ELR (cell line): ENCODE results near the gene AK9.
A peak's percentile ranks its signal among the peaks of the same experiment; 100 is the strongest.
"Not testable (repeated sequence)": the region's sequence is repeated elsewhere in the genome, so short reads cannot be mapped to it uniquely, and the experiment has no call there.

Experiments
- DNase-seq: peaks from one replicate; pipeline ENCODE4 v3.0.0-alpha.2; 2015; ENCODE audit warnings: low read depth

Gene AK9

DNA sequence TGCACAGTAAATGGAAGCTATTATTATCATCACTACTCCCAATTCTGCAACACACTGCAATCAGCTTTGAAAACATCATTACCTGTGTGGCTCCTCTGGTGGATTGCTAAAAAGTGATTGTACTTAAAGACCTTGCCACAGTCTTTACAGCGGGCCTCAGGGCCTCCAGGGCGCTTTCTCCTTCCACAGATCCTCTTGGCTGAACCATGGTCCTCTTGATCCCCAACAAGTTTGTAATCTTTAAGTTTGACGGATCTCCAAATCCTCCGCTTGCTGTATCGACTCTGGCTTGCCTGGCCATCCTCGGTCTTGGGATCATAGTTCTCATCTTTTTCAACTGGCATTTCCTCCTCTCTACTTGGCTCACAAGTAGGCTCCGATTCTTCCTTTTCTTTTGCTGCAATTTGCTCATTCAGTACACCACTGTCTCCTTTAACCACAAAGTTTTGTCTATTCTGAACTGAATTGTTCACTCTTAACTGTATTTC is 210.0 kb downstream of the AK9 start:
- DNase-seq: no peak

DNA sequence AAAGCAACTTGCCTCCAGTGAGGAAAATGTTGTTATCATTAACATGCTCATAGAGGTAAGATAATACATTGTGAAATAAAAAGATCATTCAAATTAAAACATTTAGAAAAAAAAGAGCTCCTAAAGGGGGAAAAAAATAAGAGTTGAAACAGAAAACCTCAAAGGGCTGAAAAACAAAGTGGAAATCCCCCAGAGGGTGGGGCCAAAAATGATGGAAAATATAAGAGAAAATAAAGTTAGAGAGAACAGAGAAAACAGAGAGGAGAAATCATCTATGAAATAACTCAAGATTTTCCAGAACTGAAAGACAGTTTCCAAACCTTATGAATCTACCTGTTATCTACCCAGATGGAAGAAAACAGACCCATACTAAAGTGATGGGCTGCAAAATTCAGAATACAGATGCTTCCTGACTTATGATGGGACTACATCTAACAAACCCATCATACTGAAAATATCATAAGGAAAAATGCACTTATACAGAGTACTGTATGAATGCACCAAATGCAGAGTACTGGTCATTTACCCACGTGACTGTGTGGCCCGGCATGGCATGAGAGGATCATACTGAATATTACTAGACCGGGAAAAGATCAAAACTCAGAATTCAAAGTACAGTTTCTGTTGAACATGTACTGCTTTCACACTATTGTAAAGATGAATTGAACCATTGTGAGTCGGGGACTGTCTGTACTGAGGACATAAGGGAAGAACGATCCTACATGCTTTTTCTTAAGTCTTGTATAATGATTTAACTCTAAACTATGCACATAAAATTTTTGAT is 212.0 kb downstream of the AK9 start:
- no peak for DNase-seq

DNA sequence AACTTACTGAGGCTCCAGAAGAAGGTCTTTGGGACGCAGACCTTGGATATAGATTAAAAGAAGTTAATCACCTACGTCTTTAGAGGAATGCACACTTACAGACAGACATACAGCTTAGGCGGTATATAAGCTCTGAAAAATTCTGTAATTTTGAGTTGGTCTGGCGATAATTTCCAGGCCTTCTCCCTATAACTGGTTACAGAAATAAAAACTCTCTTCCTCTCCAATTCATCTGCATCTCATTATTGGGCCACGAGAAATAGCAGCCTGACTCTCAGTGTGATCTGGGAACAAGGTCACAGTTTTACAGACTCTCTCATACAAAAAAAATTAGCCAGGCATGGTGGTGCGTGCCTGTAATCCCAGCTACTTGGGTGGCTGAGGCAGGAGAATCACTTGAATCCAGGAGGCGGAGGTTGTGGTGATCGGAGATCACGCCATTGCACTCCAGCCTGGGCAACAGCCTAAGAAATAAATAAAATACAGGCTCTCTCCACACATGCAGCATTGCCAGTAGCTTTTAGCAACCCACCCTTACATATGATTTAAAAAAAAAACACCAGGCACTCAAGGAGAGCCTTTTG is 212.7 kb downstream of the AK9 start:
- no peak for DNase-seq

DNA sequence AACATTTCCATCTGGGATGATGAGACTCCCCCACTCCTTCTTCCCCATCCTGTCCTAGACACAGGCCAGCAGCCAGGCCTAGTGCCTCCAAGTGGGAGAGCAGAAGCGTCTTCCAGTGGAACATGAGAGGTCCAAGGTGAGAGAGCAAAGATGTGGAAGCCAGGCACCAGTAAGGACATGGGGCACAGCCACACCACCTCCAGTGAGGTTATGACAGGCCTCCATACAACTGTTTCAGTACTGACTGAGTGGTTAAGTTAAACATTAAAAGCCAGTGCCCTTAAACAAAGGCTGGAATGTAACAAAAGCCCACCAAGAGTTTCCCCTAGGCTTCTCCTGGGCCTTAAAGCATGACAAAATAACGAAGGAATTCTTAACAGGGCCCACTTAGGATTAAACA is 213.3 kb downstream of the AK9 start:
- DNase-seq: no peak

GRCh38 chr6:109477184-109477583 is 213.8 kb downstream of the AK9 start:
- DNase-seq: no peak

DNA sequence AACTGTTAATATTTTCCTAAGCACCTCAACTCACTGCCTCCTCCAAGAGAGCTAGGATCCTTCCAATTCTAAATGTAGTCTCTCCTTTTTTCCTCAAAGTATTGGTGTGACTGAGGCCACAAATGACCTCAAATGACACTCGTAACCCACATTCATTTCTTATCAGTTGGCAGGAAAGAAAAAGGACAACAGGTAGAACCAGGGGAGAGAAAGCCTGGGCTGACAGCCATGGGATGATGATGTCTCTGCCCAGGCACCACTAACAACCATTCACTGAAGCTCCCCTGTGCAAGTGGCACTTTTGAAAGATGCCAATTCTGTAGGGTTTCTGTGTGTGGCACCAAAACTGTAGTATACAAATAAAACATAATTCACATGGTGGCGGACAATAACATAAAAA is 215.4 kb downstream of the AK9 start:
- no peak for DNase-seq

DNA sequence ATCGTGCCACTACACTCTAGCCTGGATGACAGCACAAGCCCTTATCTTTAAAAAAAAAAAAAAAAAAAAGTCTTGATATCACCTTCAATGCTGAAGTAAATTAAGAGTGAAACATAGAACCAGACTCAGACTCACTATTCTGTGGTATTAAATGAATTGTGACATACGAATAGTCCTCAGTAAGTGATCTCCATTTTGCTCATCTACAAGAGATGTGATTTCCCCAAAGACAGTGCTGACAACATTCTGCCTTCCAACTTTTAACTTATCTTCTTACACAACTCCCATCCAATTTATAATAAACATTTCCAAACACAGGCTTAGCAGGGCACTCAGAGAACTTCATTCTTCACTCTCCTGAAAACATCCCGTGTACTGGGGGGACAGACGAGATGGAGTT is 216.0 kb downstream of the AK9 start:
- DNase-seq: no peak

DNA sequence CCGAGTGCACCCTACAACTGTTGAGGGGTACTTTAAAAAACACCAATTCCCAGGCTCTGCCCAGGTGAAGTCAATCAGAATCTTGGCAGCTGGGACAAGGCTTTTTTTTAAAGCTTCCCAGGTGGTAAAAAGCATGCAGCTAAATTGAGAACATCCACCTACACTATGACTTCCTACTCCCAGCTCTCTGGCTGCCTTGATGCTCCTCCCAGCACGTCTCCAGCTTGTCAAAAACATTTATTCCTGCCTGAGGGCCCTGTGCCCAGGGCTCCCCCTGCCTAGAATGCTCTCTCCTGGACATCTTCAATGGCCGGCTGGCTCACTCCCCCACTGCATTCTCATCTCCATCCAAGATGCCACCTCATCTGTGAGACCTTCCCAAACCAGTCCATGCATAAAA is 217.9 kb downstream of the AK9 start:
- no peak for DNase-seq

DNA sequence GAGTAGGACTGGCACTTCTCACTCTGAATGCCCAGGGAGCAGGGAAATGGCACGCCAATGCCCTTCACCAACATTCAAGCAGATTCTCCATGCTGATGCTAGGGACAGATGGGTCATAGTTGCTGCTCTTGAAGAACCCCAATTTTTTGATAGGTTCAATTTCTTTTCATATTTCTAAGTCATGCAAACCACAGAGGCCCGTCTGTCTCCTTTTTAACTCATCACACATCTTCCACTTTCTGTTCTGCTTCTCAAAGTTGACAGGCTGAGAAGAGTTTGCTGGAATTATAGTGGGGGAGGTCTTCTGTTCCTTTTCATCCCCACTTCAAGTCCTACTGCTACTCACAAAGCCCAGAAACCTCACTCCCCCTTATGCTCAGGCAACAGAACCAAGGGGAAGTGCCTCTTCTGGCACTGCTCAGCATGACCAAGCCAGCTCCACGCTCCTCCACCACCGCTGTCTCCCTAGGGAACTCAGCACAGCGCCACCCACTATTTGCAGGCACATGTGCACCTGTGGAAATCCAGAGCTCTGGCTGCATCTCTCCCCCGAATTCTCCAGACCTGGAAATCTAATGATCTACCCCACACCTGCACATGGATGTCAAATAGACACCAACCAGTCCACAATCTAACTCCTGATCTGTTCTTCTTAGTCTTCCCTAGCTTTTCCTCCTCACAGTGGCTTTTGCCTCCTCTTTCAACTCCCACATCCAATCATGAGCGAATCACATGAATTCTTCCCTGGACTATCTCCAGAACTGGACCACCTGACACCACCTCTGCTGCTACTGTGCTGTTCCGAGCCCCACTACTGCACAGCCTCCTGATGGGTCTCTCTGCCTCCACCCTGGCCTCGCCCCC is 218.6 kb downstream of the AK9 start:
- no peak for DNase-seq

DNA sequence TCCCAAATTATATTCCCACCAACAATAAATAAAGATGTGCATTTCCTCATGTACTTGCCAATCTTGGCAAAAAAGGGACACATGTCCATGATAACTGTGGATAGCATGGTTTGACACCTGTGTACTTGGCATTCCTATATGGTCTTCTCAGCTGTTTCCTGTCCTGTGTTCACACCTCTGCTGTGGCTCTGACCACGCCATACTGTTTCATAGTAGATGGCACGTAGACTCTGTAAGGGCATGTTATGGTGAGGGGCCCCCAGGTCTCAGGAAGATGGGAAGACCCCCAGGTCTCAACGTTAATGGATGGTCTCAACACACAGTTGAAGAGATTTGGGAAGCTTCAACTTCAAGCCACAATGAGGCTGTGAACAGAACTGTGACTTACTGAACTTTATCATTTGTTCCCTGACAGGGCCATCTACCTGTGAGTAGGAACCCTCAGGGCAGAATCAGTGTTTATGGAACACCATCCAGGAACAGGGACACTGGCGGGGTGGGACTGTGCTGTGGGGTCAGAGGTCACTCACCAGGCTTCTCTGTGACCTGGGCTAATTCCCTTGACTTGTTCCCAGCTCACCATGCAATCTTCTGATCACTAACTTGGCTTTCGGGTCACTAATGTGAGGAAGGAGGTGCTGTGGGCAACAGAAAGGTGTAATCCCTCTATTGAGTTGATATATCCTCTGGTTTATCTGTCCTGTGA is 219.7 kb downstream of the AK9 start:
- no peak for DNase-seq

DNA sequence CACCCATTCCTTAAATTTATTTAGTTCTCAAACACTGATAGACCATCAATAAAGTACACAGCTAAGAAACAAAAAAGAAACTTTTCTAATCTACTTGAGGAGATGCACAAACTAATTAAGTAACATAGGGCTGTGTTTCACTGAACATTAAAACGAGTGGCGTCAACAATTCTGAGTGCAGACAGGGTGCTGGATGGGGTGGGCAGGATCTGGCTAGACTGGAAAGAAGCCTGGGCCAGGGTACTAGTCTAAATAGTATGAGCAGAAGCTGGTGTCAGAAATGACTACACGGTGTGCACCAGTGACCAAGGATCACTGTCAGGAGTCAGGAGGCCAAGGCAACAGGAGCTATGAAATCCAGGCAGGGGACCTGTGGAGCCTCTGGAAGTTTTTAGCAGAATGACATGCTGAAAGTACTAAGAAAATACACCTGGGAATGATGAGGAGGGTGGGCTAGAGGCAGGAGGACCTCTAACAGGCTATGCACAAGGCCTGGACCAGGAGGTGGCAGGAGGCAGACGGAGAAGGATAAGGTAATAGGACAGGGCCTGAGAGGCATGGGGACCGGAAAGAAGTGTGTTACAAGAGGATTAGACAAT is 221.3 kb downstream of the AK9 start:
- no peak for DNase-seq

DNA sequence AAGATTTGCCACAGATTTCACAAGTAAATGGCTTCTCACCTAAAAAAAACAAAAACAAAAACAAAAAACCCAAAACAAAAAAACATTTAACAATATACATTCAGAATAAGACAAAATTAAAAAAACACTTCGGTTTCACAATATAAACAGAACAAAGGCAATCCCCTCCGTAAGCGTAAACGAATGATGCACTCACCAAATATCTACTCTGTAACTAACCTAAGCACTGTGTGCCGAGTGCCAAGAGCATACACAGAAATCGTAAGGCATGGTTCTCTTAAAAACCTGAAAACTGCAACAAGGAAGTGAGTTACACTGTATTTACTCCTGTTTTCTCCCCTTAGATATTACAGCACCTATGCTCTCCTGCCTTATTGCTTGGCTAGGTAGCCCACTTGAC is 223.3 kb downstream of the AK9 start:
- DNase-seq: no peak

GRCh38 chr6:109466212-109466923 is 224.6 kb downstream of the AK9 start:
- no peak for DNase-seq

DNA sequence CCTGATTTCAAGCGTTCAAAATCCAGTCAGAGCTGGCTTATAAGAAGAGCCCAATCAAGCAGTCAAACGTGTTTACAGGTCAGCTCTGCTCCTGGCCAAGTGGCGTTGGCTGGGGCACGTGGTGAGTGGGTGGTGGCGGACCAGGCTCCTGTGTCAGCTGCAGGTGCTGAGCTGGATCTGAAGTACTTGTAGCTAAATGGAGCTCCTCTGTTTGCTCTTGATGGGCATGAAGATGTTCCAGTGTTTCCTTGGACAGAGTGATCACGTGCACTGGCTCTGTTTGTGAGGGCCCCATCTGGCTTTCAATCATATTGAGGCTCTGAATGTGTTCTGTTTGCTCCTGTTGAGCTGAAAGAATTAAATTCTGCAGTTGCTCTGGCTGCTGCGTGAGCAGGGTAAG is 225.2 kb downstream of the AK9 start:
- DNase-seq: no peak

GRCh38 chr6:109461733-109462526 is 229.1 kb downstream of the AK9 start:
- DNase-seq: peak; percentile 29

DNA sequence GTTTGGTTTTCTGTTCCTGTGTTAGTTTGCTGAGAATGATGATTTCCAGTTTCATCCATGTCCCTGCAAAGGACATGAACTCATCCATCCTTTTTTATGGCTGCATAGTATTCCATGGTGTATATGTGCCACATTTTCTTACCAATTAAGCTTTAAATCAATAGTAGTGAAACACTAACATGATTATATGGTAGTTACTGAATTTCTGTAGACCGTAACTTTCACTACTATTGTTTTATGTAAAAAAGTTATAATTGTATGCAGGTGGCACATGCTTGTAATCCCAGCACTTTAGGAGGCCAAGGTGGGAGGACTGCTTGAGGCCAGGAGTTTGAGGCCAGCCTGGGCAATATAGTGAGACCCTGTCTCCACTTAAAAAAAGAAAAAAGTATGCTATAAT is 229.8 kb downstream of the AK9 start:
- DNase-seq: not testable (repeated sequence)

GRCh38 chr6:109460161-109460829 is 230.7 kb downstream of the AK9 start:
- no peak for DNase-seq

- DNase-seq: no peak
These were observed 232.0 kb downstream of the AK9 start for GRCh38 chr6:109458774-109459531.

DNA sequence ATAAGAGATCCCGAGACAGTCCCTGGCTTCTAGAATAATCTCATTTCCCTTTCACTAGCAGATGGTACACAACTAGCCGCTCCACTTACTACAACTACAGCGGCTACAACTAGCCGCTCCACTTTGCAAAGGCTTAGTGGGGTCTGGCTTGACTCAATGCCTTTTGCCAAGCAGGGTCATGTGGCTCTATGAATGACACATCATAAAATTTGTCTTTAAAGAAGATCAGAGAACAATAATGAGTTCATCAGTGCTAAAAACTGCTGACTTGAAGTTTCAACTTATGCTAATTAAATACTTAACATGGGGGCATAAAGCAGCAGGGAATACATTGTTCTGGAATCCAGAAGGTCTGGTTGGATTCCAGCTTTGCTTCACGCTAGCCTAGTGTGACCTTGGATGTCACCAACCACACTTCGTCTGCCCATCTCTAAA is 233.4 kb downstream of the AK9 start:
- peak; percentile 35 for DNase-seq
